Suprapubic skin (tissue), 4 donors: ENCODE data around the gene ULK4. TPM values are rescaled to one million over a fixed set of nuclear protein-coding genes. Genes with fewer than 3 reads are reported as not detected.

Experiments used
- DNase-seq, 2 donors: peaks; one replicate each; pipeline ENCODE4 v3.0.0-alpha.2; 2019; ENCODE audit warnings: low spot score in 2 of 2
- H3K27ac ChIP-seq: fragments of 200-600 bp; sonication (generic); one replicate; pipeline ENCODE4 v1.5.1; 2019
- H3K27me3 ChIP-seq: fragments of 200-600 bp; sonication (generic); one replicate; pipeline ENCODE4 v1.5.1; 2019
- H3K36me3 ChIP-seq: fragments of 200-600 bp; sonication (generic); one replicate; pipeline ENCODE4 v1.5.1; 2019
- H3K4me1 ChIP-seq: fragments of 200-600 bp; sonication (generic); one replicate; pipeline ENCODE4 v1.5.1; 2019
- H3K4me3 ChIP-seq: fragments of 200-600 bp; sonication (generic); one replicate; pipeline ENCODE4 v1.5.1; 2019; ENCODE audit warnings: mild to moderate bottlenecking
- H3K9me3 ChIP-seq: fragments of 200-600 bp; sonication (generic); one replicate; pipeline ENCODE4 v1.5.1; 2019
- EP300 ChIP-seq: sonication (generic); formaldehyde crosslinking; IDR thresholded peaks from one replicate; pipeline ENCODE4 v1.6.1; 2017; ENCODE audit warnings: antibody characterized with exemption
- POLR2A ChIP-seq, 2 donors: fragments of 450-650 bp; IDR thresholded peaks; one replicate each; pipeline ENCODE4 v1.6.1; 2017; ENCODE audit warnings: antibody characterized with exemption in 2 of 2, mild to moderate bottlenecking in 2 of 2, moderate library complexity in 2 of 2
- POLR2AphosphoS5 ChIP-seq, 3 donors: sonication (generic); formaldehyde crosslinking; IDR thresholded peaks; one replicate each; pipeline ENCODE4 v1.6.1; 2017; ENCODE audit warnings: antibody characterized with exemption in 3 of 3
- WGBS: methylation state at CpG from one replicate; pipeline ENCODE4 v1.1.5; 2018; 5-methylcytosine and 5-hydroxymethylcytosine counted together
- total RNA-seq, 4 donors: library from RNA; depleted of rRNA; stranded (reverse); fragments of >200 nt; gene quantifications; one replicate each; pipeline ENCODE4 v1.1.0, GENCODE V29; 2016
- TF ChIP-seq, protein P1 (sequence below), 2 donors: fragments of 200-600 bp in 1 of 2; fragments of 450-650 bp in 1 of 2; sonication (generic) in 1 of 2; IDR thresholded peaks; one replicate each; pipeline ENCODE4 v1.5.1; 2016 to 2019; ENCODE audit warnings: antibody characterized with exemption in 2 of 2, mild to moderate bottlenecking in 1 of 2, moderate library complexity in 1 of 2

ULK4 gene
- total RNA-seq, 4 donors from 2014 or later: 11.7 to 21.7 (median 16.6) TPM

- Histone ChIP-seq H3K9me3 (no peaks in the 10 kb centered on the region), H3K27ac (no peak overlapping the region), H3K4me1 (no peaks in the 10 kb centered on the region), H3K27me3 (no peaks in the 10 kb centered on the region), H3K36me3 (no peaks in the 10 kb centered on the region), H3K4me3 (no peak overlapping the region)
- 94% methylated on average over 6 of the region's 6 CpGs for WGBS
- TF ChIP-seq POLR2A (IDR thresholded peaks at IDR 0.05): no peak
- TF ChIP-seq, protein P1, sequence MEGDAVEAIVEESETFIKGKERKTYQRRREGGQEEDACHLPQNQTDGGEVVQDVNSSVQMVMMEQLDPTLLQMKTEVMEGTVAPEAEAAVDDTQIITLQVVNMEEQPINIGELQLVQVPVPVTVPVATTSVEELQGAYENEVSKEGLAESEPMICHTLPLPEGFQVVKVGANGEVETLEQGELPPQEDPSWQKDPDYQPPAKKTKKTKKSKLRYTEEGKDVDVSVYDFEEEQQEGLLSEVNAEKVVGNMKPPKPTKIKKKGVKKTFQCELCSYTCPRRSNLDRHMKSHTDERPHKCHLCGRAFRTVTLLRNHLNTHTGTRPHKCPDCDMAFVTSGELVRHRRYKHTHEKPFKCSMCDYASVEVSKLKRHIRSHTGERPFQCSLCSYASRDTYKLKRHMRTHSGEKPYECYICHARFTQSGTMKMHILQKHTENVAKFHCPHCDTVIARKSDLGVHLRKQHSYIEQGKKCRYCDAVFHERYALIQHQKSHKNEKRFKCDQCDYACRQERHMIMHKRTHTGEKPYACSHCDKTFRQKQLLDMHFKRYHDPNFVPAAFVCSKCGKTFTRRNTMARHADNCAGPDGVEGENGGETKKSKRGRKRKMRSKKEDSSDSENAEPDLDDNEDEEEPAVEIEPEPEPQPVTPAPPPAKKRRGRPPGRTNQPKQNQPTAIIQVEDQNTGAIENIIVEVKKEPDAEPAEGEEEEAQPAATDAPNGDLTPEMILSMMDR (IDR thresholded peaks at IDR 0.05): no peak
- TF ChIP-seq POLR2AphosphoS5 (IDR thresholded peaks at IDR 0.05): no peak
- no peak for TF ChIP-seq EP300
- DNase-seq: no peak
Observed at GRCh38 chr3:41854956-41855355, 106.9 kb downstream of the ULK4 start.

GRCh38 chr3:41853540-41854196 is 108.2 kb downstream of the ULK4 start:
- Histone ChIP-seq H3K27ac (no peak overlapping the region), H3K4me3 (no peak overlapping the region), H3K36me3 (no peaks in the 10 kb centered on the region), H3K4me1 (no peaks in the 10 kb centered on the region), H3K27me3 (no peaks in the 10 kb centered on the region), H3K9me3 (no peaks in the 10 kb centered on the region)
- TF ChIP-seq, protein P1 (IDR thresholded peaks at IDR 0.05): no peak
- TF ChIP-seq POLR2A (IDR thresholded peaks at IDR 0.05): no peak
- TF ChIP-seq EP300: no peak
- WGBS: 77% methylated on average over 5 of the region's 5 CpGs
- no peak for DNase-seq

DNA sequence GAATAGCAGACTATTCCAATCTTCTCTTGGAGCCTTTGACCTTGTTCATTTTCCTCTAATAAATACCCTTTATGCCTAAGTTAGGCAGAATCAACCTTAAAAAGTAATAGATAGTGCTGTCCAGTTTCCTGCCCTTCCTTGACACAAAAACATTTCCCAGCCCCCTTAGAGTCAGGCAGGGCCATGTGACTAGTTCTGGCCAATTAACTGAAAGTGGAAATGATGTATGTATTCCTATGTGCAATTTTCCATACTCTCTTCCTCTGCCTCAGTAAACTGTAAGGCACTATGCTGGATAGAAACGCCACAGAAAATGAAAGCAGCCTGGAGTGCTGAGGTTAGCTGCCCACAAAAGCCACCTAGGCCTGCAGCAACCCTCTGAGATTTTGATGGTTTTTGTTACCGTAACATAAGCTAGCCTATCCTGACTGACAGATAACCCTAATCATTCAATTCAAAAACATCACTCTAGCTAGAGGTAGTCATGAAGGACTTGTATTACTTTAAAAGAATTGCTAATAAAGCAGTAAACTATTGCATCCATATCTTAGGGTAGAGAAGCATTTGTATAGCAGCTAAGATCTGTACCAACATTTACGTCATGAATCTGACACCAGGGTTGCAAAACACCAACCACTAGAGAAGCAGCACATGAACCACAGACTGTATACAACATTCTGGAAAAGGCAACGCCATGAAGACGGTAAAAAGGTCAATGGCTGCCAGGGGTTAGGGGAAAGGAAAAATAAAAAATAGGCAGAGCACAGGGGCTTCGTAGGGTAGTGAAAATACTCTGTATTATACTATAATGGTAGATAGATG is 112.9 kb downstream of the ULK4 start:
- Histone ChIP-seq H3K27ac (no peak overlapping the region), H3K27me3 (no peaks in the 10 kb centered on the region), H3K9me3 (no peaks in the 10 kb centered on the region), H3K36me3 (no peaks in the 10 kb centered on the region), H3K4me3 (no peak overlapping the region), H3K4me1 (no peaks in the 10 kb centered on the region)
- no peak for DNase-seq
- 94% methylated on average over 6 of the region's 6 CpGs for WGBS
- TF ChIP-seq EP300 (no peak), POLR2AphosphoS5 (IDR thresholded peaks at IDR 0.05) (no peak), POLR2A (IDR thresholded peaks at IDR 0.05) (no peak)
- TF ChIP-seq, protein P1 (IDR thresholded peaks at IDR 0.05): no peak

DNA sequence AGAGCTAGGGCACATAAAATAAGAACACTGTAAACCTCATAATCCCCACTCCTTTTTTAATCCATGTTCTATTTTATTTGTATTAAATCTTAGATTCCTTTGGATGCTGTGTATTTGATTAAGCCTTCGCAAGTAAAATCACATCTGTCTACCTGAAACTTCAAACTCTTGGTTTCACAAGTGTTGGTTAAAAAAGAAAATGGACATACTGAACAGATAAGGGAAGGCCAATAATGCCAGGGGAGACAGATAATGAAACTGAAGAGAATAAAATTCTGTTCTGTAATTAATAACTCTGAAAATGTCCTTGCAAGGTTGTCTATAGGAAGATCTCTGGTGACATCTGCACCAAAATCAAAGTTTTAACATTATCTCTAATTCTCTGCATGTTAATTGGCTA is 114.2 kb downstream of the ULK4 start:
- DNase-seq: no peak
- Histone ChIP-seq H3K9me3 (no peaks in the 10 kb centered on the region), H3K36me3 (no peaks in the 10 kb centered on the region), H3K27ac (no peak overlapping the region), H3K27me3 (no peaks in the 10 kb centered on the region), H3K4me1 (no peaks in the 10 kb centered on the region), H3K4me3 (no peak overlapping the region)
- TF ChIP-seq EP300 (no peak), POLR2AphosphoS5 (IDR thresholded peaks at IDR 0.05) (no peak), POLR2A (IDR thresholded peaks at IDR 0.05) (no peak)
- TF ChIP-seq, protein P1 (IDR thresholded peaks at IDR 0.05): no peak
- 98% methylated on average over 1 of the region's 1 CpG for WGBS

DNA sequence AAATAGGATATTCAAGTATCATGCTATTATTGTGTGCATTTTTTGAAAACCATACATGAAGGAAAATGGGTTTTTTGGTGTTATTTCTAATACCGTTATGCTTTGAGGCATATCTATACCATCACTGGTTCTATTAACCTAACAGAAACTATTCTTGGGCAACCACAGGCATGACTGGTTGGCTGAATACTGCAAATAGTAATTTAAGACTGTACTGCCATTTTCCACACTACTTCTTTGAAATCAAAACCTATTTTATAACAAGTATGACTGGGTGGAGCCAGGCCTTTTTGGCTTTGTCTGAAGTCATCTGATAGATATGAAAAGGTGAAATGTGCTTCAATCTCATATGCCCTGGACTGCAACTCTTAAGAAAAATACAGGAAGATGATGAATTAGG is 115.1 kb downstream of the ULK4 start:
- no peak for DNase-seq
- 91% methylated on average over 1 of the region's 1 CpG for WGBS
- Histone ChIP-seq H3K27me3 (no peaks in the 10 kb centered on the region), H3K27ac (no peak overlapping the region), H3K4me1 (no peaks in the 10 kb centered on the region), H3K36me3 (no peaks in the 10 kb centered on the region), H3K4me3 (no peak overlapping the region), H3K9me3 (no peaks in the 10 kb centered on the region)
- no peak for TF ChIP-seq POLR2A (IDR thresholded peaks at IDR 0.05)
- TF ChIP-seq, protein P1 (IDR thresholded peaks at IDR 0.05): no peak
- no peak for TF ChIP-seq EP300
- no peak for TF ChIP-seq POLR2AphosphoS5 (IDR thresholded peaks at IDR 0.05)
